ENCODE data around the gene TMEM239.
"Not testable (repeated sequence)": the region's sequence is repeated elsewhere in the genome, so short reads cannot be mapped to it uniquely, and the experiment has no call there.

TMEM239 gene

GRCh38 chr20:2800521-2801285 is 15.5 kb upstream of the TMEM239 start, which contains the start of gene CPXM1:
Gene CPXM1 (minus strand): TSS chr20:2800627. CDS start chr20:2800572, 55 bp downstream.
- DNase-seq: no peak

GRCh38 chr20:2801286-2801728 is 14.9 kb upstream of the TMEM239 start:
- DNase-seq: no peak

- no peak for DNase-seq
Observed at GRCh38 chr20:2804041-2804828, 11.9 kb upstream of the TMEM239 start.

DNA sequence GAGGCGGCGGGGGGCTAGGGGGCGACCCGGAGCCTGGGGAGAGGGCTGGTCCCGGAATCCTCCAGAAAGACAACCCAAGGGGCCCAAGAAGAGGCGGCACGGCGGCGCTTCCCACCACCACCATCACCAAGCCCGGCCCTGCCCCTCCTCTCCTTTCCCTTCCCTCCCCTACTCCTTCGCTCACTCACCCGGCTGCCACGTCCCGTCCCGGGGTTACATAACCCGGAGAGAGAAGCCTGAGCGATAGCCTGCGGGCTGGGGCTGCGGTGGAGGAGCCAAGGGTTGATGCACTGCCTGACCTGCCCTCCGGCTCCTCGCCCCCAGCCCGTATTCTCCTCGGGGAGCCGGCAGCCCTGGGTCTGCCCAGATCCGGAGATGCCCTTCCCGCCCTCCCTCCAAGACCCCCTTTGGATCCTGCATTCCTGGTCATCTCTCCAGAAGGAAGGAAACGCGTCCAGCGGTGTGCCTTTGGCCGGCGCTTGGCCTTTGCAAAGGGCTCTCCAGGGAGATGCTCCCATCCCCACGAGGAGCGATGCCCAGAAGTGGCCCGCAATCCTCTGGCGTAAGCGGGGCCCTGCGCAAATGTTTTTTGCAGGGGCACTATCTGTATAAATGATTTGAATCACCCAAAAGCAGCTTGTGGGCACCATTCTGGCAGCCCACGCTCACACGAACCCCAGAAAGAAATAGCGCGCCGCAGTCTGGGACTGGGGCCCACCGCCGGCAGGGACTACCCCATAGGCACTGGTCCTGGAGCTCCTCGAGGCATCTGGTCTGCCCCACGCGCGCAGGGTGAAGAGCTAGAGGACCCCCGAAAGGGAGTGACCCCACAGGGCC is 11.1 kb upstream of the TMEM239 start:
- no peak for DNase-seq

- DNase-seq: no peak
Observed at GRCh38 chr20:2805689-2806350, 10.3 kb upstream of the TMEM239 start.

- no peak for DNase-seq
Observed at GRCh38 chr20:2806351-2806701, 9.8 kb upstream of the TMEM239 start.

- no peak for DNase-seq
Observed at GRCh38 chr20:2807019-2807418, 9.1 kb upstream of the TMEM239 start.

DNA sequence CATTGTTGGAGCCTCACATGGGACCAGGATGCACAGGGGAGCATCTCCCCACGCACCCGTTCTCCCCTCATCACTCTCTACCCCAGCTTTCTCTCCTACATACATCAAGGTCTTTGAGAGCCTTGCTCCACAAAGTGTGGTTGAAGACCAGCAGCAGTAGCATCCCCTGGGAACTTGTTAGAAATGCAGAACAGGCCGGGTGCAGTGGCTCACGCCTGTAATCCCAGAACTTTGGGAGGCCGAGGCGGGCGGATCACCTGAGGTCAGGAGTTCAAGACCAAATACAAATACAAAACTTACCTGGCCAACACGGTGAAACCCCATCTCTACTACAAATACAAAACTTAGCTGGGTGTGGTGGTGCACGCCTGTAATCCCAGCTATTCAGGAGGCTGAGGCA is 8.2 kb upstream of the TMEM239 start:
- not testable (repeated sequence) for DNase-seq

GRCh38 chr20:2809690-2810089 is 6.5 kb upstream of the TMEM239 start:
- DNase-seq: no peak

- DNase-seq: no peak
Observed at GRCh38 chr20:2812189-2812588, 4.0 kb upstream of the TMEM239 start.

DNA sequence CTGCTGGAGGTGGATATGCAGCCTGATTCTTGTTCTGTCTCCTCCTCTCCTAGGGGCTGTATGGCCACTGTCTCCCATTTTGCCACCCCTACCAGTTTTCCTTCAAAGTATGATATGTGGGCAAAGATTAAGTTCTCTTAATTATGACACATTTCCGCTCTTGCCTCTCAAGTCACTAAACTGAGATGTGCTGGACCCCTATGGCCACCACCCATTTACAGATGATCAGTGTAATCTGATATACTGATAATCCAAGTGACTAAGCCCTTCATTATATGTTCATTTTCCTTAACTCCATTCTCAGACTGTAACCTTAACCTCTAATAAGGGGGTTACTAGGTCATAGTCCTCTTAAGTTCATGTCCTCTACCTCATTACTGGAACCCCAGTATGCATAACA is 2.1 kb upstream of the TMEM239 start:
- no peak for DNase-seq

DNA sequence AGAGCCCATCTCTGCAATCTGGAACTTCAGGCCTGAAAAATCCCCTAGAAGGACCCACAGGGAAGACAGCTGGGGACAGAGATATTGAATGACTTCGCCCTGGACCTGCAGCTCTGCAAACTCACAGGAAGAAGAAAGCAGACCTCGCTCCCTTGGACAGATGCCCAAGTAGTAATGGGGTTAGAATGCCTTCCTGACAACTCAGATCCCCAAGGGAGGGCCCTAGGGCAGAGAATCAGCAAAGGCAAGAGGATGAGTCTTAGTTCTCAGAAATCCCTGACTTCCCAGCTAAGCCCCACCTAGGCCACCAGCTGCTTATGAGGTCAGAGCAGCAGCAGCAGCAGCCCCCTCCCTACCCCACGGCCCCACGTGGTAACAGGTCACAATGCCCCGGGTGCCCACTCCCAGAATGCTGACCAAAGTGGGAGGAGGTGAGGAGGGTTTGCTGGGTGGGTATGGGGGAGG is 1.5 kb upstream of the TMEM239 start, which contains the start of gene C20orf141:
Gene C20orf141 (plus strand): TSS at position 401 of the 465 bp plus-strand sequence. CDS start 198 bp downstream, outside the sequence.
- DNase-seq: no peak

GRCh38 chr20:2815242-2815900 is 793 bp upstream of the TMEM239 start:
- no peak for DNase-seq

GRCh38 chr20:2816583-2817340 is 598 bp downstream of the TMEM239 start:
- no peak for DNase-seq

- no peak for DNase-seq
Observed at GRCh38 chr20:2817341-2817726, 1.2 kb downstream of the TMEM239 start.

DNA sequence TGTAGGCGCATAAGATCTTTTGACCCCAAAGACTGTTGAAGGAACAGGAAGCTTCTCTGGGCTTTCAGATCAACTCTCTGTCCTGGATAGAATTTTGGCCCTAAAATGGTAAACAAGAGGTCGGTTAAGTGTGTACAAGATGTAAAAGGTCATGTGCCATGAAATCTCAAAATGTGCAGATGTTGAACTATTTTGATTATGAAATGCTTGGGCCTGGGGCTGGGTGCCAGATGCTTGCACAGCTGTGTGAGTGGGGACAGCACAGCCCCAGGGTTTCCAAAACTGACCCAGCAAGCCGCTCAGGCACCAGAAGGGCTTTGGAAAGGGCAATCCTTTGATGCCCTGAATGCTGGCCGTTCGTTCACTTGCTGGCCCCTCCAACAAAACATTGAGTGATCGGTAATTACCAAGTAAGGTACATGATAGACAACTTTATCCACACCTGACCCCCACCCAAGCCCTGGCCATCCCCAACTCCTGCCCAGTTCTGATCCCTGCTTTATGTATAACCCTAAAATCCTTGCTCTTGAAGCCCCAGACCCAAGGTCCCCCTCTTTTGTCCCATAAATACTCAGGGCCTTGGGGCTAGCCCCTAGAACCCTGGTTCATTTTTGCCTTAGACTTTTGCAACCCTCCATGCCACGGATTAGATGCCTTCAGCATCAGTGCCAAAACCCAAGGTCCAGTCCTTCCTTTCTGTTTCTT is 1.9 kb downstream of the TMEM239 start:
- no peak for DNase-seq

GRCh38 chr20:2820084-2820895 is 4.1 kb downstream of the TMEM239 start:
- no peak for DNase-seq

GRCh38 chr20:2820896-2821869 is 5.0 kb downstream of the TMEM239 start:
- DNase-seq: no peak
